Umbilical cord (tissue), 2 donors: ENCODE results near the gene CCDC28A. TPM values are rescaled to one million over a fixed set of nuclear protein-coding genes. Genes with fewer than 3 reads are reported as not detected.

Source experiments
- DNase-seq: peaks from one replicate; pipeline ENCODE4 v3.0.0-alpha.2; 2015; ENCODE audit warnings: low spot score
- total RNA-seq: library from RNA; depleted of rRNA; stranded (reverse); fragments of >200 nt; gene quantifications from one replicate; pipeline ENCODE4 v1.2.3, GENCODE V29; 2014; ENCODE audit warnings: low replicate concordance; ENCODE audit not compliant: insufficient read depth

Gene CCDC28A
- total RNA-seq, 1 donor from 2014 or later, result 15.4 TPM

DNA sequence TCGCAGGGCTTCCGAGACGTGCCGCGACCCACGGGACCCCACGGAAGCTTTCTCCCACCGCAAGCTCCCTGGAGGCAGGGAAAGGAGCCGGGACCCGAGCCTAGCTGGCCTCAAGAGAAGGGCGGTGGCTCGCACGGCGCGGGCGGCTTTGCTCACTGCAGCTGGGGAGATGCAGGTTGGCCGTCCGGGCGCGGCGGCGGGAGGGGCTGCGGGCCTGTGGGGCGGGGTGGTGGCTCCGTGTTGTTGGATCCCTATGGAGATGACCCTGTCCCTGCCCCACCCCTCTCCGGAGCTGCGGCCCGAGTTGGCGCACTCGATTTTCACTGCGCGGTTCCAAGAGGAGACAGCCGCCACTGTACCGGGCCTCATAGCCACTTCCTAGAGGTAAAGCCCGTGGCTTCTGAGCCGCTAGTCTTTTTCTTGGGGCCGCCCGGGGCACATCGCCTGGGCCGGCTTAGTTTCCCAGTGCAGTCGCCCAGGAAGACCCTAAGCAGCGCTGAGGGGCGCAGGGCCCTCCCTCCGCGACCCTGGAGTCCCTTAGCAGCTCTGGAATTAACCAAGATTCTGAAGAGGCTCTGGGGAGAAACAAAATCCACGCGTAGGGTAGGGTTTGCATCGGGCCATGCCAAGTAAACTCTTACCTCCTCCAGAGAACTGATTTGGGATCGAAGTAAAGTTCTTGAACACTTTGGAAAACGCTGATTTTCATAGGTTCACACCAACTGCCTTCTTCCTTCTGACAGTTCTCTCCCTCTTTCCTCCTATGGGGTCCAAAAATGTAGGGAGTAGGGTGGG, 22.4 kb downstream of the CCDC28A start, which contains the start of gene ECT2L:
ECT2L (plus strand) TSS at position 279 of the 795 bp plus-strand sequence. CDS start 17,188 bp downstream, outside the sequence.
- DNase-seq, result peak; percentile 73

DNA sequence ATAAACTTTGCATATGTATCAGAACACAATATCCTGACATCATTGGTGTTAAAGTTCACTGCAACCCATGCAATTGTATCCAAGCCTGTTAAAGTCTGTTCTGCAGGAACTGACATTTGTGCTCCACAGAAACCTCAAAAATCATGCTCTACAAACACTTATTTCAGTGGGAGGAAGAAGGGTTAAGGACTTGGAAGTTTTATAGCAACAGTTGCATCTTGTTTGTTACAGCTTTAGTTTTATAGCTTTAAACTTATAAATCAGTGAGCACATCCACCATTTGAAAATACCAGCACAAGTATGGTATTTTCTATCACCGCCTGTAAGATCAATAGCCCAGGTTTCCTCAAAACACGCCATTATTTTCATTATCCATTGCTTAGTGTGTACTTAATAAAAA, 23.2 kb downstream of the CCDC28A start:
- no peak for DNase-seq

DNA sequence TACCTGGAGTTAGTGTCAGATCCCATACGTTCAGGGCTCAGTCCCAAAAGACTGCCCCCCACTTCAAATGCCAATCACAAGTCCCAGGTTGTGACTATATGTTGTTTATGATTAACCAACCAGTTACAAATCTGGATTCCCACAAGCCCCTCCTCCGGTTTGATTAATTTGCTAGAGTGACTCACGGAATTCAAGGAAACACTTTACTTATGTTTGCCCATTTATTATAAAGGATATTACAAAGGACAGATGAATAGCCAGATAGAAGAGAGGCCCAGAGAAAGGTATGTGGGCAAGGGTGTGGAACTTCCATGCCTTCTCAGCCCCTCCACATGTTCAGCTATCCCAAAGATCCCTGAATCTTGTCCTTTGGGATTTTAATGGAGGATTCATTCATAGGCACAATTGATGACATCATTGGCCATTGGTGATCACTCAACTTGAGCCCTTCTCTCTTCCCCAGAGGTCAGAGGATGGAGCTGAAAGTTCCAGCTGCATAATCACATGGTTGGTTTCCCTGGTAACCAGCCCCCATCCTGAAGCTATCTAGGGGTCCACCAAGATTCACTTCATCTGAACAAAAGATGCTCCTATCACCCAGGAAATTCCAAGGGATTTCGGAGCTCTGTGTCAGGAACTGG, 24.4 kb downstream of the CCDC28A start:
- no peak for DNase-seq

DNA sequence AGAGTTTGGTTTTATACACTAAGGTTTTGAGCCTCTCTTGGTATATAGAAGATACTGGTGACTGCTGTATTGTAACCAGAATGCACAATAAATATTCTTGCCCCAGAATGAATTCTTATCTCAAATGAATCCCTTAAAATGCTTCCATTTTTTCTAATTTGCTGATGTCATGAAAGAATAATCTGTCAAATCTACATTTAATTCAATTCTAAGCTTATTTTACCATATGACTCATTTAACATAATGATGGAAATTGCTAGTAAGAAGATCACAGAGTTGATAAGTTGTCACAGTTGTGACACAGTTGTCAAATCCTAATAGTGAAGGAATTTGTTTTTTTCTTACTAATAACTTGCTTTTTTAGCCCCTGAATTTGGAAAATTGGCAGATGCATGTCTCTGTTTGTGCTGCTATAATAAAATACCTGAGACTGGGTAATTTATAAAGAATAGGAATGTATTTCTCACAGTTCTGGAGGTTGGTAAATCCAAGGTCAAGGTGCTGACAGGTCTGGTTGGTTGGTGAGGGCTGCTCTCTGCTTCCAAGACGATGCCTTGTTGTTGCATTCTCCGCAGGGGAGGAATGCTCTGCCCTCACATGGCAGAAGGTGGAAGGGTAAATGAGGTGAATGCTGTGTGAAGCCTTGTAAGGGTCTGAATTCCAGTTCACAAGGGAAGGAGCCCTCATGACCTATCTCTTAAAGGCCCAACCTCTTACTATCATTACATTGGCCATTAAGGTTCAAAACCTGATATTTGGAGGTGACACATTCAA, 27.0 kb downstream of the CCDC28A start:
- no peak for DNase-seq

DNA sequence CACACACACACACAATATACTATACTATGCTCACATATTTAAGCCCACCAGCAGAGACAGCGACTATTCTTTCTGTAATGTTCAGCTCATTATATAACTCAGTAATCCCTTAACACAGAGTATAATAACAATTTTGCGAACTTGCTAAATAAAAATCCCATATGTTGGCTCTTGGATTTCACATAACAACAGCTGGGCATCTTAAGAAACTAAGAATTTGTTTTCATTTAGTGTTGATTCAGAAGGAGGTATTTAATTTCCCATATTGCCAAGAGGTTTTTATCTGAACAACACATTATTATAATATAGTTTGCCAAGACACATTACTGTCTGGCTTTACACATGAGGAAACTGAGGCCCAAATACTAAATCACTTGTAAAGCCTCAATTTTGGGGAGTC, 29.8 kb downstream of the CCDC28A start:
- no peak for DNase-seq

DNA sequence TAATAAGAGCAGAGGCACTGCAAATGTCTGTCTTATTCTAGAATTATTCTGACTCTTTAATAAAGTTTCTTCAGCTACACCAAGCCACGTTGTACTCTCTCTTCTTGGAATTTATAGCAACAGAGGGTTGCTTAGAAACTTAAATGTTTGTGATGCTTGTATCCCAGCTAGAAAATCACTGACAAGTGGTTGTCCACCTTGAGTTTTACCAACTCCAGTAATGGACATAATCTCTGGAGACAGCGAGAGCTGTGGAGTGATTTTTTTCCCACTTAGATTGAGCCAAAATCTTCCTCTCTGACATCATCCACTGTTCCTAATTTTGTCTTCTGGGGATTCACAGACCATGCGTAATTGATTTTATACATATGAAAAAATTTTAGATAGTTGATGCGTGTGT, 30.3 kb downstream of the CCDC28A start:
- DNase-seq, result peak; percentile 29

DNA sequence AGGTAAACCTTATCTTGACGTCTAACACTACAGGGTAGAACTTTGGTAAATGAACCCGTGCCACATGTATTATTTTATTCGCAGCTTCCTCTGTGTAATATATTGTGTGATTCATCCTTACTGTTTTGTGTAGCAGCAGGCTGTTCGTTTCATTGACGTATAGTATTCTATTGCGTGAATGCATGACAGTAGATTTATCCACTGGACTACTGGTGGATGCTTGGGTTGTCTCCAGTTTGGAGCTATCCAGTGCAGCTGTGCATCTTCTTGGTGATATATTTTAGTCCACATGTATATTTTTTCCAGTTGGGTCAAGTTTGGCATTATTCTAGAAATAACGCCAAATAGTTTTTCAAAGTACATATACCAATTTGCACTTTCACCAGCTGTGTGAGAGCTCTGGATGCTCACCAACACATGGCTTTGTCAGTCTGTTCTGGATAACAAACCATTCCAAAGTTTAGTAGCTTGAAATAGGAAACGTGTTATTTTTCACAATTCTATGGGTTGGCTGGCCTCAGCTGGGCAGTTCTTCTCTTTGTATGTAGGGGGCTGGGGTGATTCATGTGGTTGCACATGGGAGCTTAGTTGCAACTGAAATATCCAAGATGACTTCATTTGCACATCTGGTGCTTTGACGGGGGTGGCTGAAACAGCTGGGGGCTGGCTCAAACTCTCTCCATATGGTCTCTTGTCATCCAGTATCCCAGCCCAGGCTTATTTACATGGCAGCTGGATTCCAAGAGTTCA, 31.6 kb downstream of the CCDC28A start:
- no peak for DNase-seq

DNA sequence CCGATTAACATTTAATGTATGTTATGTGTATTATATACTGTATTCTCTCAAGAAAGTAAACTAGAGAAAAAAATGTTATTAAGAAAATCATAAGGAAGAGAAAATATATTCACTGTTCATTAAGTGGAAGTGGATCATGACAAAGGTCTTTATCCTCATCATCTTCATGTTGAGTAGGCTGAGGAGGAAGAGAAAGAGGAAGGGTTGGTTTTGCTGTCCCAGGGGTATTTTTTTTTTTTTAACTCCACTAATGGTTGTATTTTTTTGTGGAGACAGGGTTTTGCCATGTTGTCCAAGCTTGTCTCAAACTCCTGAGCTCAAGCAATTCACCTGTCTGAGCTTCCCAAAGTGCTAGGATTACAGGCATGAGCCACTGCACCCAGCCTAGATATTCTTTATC, 33.3 kb downstream of the CCDC28A start:
- DNase-seq, result no peak

DNA sequence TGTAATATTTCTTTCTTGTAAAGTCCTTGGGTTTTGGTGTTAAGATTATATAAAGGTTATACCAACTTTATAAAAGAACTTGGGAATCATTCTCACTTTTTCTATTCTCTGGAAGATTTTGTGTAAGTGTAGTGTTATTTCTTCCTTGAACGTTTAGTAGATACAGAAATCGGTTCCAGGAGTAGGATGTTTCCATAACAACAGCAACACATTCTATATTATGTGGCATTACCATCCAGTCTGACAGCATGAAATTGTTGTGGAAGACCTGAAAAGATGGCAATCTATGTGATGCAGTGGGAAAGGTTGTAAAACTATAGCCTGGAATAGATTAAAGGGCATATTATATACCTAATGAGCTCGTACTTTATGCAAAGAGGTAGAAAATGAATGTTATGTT, 36.1 kb downstream of the CCDC28A start:
- no peak for DNase-seq

DNA sequence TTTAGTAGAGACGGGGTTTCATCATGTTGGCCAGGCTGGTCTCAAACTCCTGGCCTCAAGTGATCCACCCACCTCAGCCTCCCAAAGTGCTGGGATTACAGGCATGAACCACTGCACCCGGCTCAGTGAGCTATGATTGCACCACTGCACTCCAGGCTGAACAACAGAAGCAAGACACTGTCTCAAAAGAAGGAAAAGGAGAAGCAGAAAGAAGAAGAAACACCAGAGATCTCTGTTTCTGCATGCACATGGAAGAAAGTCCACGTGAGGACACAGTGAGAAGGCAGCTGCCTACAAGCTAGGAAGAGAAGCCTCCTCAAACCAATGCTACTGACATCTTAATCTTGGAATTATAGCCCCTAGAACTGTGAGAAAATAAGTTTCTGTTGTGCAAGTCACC, 38.3 kb downstream of the CCDC28A start:
- no peak for DNase-seq

DNA sequence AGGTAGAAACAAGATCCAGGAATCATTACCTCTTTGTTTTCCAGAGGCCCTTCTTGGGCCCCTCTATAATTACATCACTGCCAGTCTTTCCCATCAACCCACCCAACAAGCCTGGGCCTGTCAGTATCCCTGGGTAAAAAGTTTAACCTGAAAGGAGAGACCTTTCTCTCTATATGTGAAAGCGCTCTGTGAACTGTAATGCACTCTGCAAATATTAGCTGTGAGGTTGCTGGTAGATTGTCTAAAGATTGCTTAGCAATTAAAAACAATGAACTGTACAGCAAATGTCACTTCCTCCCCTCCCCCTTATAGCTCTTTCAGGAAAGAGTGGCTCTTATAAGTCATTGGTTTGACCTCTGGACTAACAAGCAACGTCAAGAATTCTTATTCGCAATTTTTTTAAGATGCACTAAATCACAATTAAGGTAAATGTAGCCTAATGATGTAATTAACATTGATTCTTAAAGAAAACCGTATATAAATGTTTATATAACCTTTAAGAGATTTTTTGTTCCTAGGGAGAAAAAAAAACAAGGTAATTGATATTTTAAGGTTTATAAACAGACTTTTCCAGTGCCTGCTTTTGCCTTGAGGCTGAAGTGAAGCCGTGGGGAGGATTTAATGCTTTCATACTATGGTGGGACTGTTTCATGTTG, 40.7 kb downstream of the CCDC28A start:
- peak; percentile 35 for DNase-seq

DNA sequence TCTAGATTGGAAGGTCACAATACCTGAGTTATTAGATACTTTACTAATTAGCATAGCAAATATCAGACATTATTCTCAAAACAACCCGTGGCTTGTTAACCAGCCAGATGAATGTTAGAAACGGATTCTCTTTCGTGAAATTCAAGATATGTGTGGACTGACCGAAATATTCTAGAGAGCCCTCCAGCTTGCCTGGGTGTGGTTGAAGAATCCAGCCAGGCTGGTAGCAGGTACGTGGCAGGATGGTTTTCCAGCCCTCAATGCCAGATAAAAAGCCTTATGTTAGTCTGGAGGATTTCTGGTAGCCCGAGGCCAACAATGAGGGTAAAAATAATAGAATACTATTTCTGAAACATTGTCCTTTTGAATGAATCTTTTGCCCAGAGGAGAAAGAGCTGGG, 41.7 kb downstream of the CCDC28A start:
- DNase-seq, result no peak

DNA sequence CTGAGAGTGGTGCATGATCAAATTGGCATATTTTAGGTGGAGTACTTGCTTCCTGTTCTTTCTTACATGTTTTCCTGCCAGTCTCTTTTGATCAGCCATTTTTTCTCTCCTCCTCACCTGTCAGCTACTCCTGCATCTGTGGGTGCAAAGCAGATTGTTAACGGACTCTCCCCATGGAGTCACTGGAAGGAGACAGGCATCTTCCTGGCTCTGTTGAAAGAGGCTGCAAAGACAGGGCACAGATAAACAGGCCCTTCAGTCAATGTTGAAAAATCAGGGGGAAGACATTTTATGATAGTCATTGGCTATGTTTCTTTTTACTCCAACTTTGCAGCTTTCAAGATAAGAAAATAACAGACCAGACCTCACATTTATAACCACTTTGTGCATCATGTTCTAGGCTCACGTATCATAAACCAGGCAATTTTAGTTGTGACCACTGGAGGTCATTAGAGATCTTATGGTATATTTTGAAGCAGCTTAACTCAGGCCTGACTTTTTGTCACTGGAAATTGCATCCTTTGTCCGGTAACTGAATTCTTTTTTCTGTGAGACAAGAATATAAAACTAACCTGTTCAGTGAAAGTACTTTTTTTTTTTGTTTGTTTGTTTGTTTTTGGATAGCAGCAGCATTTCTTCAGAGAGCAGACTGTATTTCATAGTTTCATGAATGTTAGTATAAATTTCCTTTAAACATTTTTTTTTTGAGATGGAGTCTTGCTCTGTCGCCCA, 42.4 kb downstream of the CCDC28A start:
- DNase-seq, result peak; percentile 76

DNA sequence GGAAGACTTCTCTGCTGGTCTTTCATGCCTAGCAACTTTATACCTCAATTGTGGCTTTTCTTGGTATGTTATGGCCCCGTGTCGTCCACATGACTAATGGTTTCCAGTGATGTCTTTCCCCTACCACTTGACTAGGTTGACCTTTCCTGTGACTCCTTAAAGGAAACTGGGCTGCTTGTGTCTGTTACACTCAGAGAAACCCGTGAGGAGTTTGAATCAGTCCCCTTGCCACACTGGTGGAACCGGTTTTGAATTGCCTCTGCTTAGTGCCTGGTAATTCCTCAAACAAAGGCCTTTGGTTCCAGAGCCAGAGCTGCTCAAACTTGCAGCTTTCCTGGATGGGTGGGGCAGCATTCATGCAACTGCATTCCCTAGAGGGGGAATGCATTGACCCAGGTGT, 44.2 kb downstream of the CCDC28A start:
- peak; percentile 84 for DNase-seq

DNA sequence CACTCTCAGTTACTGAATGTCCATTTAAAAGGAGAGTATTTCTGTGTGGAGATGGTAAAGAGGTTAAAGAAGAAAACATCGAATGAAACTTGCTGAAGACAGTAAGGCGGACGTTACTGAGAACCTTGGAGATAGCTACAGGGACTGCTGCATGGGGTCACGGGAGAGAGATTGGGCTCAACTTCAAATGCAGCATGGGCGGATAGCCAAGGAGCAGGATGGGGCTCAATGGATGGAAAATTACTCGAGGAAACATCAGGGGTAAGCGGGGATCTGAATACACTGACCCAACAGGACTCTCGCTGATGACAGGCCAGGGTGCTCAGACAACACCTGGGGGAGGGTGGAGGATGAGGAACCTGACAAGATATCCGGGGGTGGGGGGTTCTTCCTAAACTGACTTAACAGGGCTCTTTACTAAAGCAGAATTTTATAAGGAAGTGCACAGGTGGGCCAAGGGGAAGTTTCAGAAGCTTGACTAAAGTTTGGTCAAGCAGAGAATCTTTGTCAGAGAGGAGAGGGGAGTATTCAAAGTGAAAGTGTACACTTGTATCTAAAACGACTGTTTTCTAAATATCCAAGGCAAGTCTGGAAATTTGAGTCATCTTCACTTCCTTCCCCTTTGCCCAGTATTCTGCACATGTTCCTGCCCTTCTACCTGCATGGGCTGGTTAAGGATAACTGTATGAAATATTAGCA, 45.1 kb downstream of the CCDC28A start:
- DNase-seq, result no peak

DNA sequence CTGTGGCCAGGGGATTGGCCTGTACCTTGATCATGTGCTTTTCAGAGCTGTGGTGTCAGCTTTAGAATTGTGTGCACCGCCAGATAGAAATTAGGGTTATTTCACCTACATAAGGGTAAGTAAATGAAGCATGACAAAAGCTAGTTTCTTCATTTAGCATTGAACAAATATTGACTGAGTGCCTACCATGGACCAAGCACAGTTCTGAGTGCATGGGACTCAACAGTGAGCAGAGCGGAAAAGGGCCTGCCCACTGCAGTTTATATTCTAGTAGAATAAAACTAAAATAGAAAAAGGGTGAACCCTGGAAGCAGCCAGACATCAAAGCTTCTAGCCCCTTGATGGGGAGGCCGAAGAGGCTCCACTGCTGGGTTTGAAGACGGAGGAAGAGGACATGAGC, 48.0 kb downstream of the CCDC28A start:
- DNase-seq, result no peak

DNA sequence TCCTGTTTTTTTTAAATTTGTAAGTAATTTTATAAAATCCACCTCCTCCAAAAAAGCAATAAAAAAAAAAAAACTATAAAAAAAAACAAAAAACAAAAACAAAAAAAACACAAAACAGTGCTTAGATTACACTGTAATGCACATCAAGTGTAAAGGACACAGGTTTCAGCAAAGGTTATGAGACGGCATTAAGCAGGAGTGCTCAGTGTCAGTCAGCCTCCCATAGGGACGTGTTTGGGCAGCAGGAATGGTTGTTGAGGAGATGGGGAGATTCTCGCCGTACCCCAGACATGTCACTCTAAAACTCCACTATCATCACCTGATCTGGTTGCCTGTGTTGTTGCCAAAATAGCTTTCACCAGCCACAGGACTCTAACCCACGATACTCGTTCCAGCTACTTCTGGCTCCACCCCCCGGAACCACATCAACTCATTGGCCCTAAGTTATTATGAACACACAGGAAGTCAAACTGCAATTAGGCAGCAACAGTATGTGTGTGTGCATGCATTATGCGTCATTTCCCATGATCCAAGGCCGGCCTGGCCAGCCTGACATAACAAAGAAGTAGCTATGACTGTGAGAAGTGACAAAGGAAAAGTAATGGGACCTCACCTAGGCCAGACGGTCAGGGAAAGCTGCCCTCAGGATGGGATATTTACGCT, 51.0 kb downstream of the CCDC28A start:
- no peak for DNase-seq

DNA sequence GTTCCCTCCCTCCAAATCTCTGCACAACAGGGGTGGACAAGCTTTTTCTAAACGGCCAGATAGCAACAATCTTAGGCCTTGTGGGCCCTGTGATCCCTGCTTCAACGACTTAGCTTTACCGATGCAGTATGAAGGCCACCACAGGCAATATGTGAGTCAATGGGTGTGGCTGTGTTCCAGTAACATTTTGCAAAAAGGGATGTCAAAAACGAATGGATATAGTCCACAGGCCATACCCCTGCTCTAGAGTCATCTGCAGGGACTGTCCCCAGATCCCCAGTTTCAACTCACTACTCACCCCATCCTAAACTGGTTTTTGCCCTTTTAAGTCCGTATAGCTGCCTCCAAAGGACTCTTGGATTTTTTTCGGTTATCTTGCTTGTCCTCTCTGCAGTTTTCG, 56.7 kb downstream of the CCDC28A start:
- no peak for DNase-seq

DNA sequence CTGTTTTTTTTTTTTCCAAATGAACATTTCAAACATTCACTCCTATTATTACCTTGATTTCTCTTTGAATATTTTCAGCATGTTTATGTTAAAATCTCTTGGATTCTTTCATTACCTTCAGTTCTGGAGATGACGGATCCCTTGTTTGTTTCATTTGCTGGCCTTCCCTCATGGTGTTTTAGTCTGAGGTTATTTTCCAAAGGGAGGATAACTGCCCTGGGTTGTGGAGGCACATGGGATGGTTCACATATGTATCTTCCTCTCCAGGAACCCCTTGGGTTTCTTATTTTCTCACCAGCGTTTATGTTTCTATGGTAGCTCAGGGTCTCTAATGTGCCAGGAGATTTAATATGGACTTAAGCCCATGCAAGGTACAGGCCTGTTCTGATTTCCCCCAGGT, 58.6 kb downstream of the CCDC28A start:
- DNase-seq, result no peak
